ENCODE data around the gene SUMO3.

SUMO3 gene

GRCh38 chr21:44789880-44790279 is 28.0 kb downstream of the SUMO3 start:
- Histone ChIP-seq H3K4me2 (ENCODE audit: low read depth, low read length) (no peak overlapping the region), H3K27me3 (replicated peaks; ENCODE audit: insufficient read depth, low read length) (no peaks in the 10 kb centered on the region), H3K9me2 (replicated peaks; ENCODE audit: insufficient read depth, low read length) (no peaks in the 10 kb centered on the region), H3K9me3 (replicated peaks; ENCODE audit: insufficient read depth, low read length) (no peaks in the 10 kb centered on the region), H4K20me1 (ENCODE audit: insufficient read depth, low read length) (peaks cover 26% of the 10 kb centered on the region), H3K36me3 (replicated peaks; ENCODE audit: insufficient read depth, low read length) (peaks cover 7% of the 10 kb centered on the region; the same call in 1 of the 2 replicates), H3K27ac (ENCODE audit: low read length) (no peak overlapping the region), H3F3A (ENCODE audit: insufficient read depth, low read length) (peaks cover 8% of the 10 kb centered on the region), H3K4me3 (ENCODE audit: low read length) (no peak overlapping the region), H3K9ac (ENCODE audit: low read length) (no peak overlapping the region), H3K4me1 (ENCODE audit: low read length) (peaks cover 2% of the 10 kb centered on the region; the same call in 1 of the 2 replicates), H3K79me2 (ENCODE audit: low read length) (peaks cover 93% of the 10 kb centered on the region), H2AFZ (ENCODE audit: low read length) (no peak overlapping the region)
- DNase-seq: no peak
- TF ChIP-seq, protein P1, sequence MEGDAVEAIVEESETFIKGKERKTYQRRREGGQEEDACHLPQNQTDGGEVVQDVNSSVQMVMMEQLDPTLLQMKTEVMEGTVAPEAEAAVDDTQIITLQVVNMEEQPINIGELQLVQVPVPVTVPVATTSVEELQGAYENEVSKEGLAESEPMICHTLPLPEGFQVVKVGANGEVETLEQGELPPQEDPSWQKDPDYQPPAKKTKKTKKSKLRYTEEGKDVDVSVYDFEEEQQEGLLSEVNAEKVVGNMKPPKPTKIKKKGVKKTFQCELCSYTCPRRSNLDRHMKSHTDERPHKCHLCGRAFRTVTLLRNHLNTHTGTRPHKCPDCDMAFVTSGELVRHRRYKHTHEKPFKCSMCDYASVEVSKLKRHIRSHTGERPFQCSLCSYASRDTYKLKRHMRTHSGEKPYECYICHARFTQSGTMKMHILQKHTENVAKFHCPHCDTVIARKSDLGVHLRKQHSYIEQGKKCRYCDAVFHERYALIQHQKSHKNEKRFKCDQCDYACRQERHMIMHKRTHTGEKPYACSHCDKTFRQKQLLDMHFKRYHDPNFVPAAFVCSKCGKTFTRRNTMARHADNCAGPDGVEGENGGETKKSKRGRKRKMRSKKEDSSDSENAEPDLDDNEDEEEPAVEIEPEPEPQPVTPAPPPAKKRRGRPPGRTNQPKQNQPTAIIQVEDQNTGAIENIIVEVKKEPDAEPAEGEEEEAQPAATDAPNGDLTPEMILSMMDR (IDR thresholded peaks at IDR 0.05; ENCODE audit: low read length): no peak
- TF ChIP-seq EZH2 (optimal IDR thresholded peaks at IDR 0.05; ENCODE audit: low read depth, low read length) (no peak), EZH2phosphoT487 (IDR thresholded peaks at IDR 0.05; ENCODE audit: low read length) (no peak)

DNA sequence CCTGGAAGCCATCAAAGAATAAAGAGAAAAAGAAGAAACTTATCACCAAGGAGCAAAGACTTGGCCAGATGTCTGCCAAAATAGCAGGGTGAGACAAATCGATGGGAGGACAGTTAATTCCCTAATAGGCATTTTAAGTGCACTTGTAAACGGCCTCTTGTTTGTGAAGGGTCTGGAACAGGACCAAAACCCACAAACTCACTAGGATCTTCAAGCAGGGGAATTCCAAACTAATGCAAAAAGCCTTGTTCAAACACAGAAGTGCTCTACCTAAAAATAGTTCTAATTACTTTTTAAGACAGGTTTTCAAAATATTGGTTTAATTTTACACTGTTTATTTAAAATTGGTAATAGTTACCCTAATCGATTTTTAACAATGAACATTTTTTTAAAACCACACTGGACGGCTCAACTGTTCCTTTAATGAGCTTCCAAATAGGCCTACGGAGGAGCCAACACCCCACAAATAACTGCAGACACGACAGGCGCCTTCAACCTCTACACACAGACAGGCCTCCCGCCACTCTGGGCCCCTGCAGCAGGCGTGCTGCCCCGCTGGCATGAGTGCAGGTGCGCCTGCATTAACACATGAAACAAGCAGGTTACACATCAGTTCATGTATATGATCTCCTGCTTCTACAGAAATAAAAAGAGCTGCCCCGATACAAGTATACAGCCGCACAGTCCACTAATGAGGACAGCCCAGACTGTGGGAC is 32.1 kb downstream of the SUMO3 start:
- Histone ChIP-seq H3K9me3 (replicated peaks; ENCODE audit: insufficient read depth, low read length) (no peaks in the 10 kb centered on the region), H4K20me1 (ENCODE audit: insufficient read depth, low read length) (peaks cover 13% of the 10 kb centered on the region; the same call in 1 of the 2 replicates), H3K79me2 (ENCODE audit: low read length) (peaks cover 91% of the 10 kb centered on the region), H2AFZ (ENCODE audit: low read length) (no peak overlapping the region), H3K36me3 (replicated peaks; ENCODE audit: insufficient read depth, low read length) (peaks cover 10% of the 10 kb centered on the region), H3K27me3 (replicated peaks; ENCODE audit: insufficient read depth, low read length) (no peaks in the 10 kb centered on the region), H3F3A (ENCODE audit: insufficient read depth, low read length) (no peaks in the 10 kb centered on the region), H3K9ac (ENCODE audit: low read length) (no peak overlapping the region), H3K4me3 (ENCODE audit: low read length) (no peak overlapping the region), H3K9me2 (replicated peaks; ENCODE audit: insufficient read depth, low read length) (no peaks in the 10 kb centered on the region), H3K4me2 (ENCODE audit: low read depth, low read length) (no peak overlapping the region), H3K27ac (ENCODE audit: low read length) (no peak overlapping the region), H3K4me1 (ENCODE audit: low read length) (no peaks in the 10 kb centered on the region)
- DNase-seq: no peak
- no peak for TF ChIP-seq EZH2phosphoT487 (IDR thresholded peaks at IDR 0.05; ENCODE audit: low read length)
- TF ChIP-seq, protein P1 (IDR thresholded peaks at IDR 0.05; ENCODE audit: low read length): no peak
- no peak for TF ChIP-seq EZH2 (optimal IDR thresholded peaks at IDR 0.05; ENCODE audit: low read depth, low read length)

GRCh38 chr21:44784810-44785209 is 33.1 kb downstream of the SUMO3 start:
- Histone ChIP-seq H3K4me1 (ENCODE audit: low read length) (no peaks in the 10 kb centered on the region), H3K27ac (ENCODE audit: low read length) (no peak overlapping the region), H3K4me2 (ENCODE audit: low read depth, low read length) (no peak overlapping the region), H4K20me1 (ENCODE audit: insufficient read depth, low read length) (peaks cover 13% of the 10 kb centered on the region; the same call in 1 of the 2 replicates), H3K9ac (ENCODE audit: low read length) (no peak overlapping the region), H3K4me3 (ENCODE audit: low read length) (no peak overlapping the region), H3K9me3 (replicated peaks; ENCODE audit: insufficient read depth, low read length) (no peaks in the 10 kb centered on the region), H3K36me3 (replicated peaks; ENCODE audit: insufficient read depth, low read length) (peaks cover 10% of the 10 kb centered on the region), H3F3A (ENCODE audit: insufficient read depth, low read length) (no peaks in the 10 kb centered on the region), H3K27me3 (replicated peaks; ENCODE audit: insufficient read depth, low read length) (no peaks in the 10 kb centered on the region), H3K9me2 (replicated peaks; ENCODE audit: insufficient read depth, low read length) (no peaks in the 10 kb centered on the region), H2AFZ (ENCODE audit: low read length) (no peak overlapping the region), H3K79me2 (ENCODE audit: low read length) (peaks cover 84% of the 10 kb centered on the region)
- DNase-seq: no peak
- TF ChIP-seq, protein P1 (IDR thresholded peaks at IDR 0.05; ENCODE audit: low read length): no peak
- no peak for TF ChIP-seq EZH2 (optimal IDR thresholded peaks at IDR 0.05; ENCODE audit: low read depth, low read length)
- TF ChIP-seq EZH2phosphoT487 (IDR thresholded peaks at IDR 0.05; ENCODE audit: low read length): no peak

Data from MM.1S (cell line).